GM18909 (cell line): ENCODE results near the gene AICDA.
A peak's percentile ranks its signal among the peaks of the same experiment; 100 is the strongest.
"Not testable (repeated sequence)": the region's sequence is repeated elsewhere in the genome, so short reads cannot be mapped to it uniquely, and the experiment has no call there.

Experiments
- ATAC-seq: cut with Tn5 transposase; IDR thresholded peaks from one replicate; pipeline ENCODE4 v1.9.1; 2021; ENCODE audit warnings: mild to moderate bottlenecking; ENCODE audit not compliant: unreplicated experiment, poor library complexity

AICDA gene

GRCh38 chr12:8612629-8613028 is at the start of gene AICDA:
TSS of gene AICDA (minus strand) at chr12:8612859. CDS start at chr12:8612767, 92 bp downstream.
- ATAC-seq, result peak; percentile 42

GRCh38 chr12:8661751-8662150 is 49.1 kb upstream of the AICDA start:
- ATAC-seq, result no peak

GRCh38 chr12:8661016-8661415 is 48.4 kb upstream of the AICDA start:
- no peak for ATAC-seq

- ATAC-seq, result no peak
Measured at GRCh38 chr12:8658346-8658745, 45.7 kb upstream of the AICDA start.

- ATAC-seq, result no peak
Measured at GRCh38 chr12:8655421-8655820, 42.8 kb upstream of the AICDA start.

- peak; percentile 68 for ATAC-seq
Measured at GRCh38 chr12:8648576-8649205, 36.0 kb upstream of the AICDA start.

- ATAC-seq, result no peak
Measured at GRCh38 chr12:8647968-8648367, 35.3 kb upstream of the AICDA start.

GRCh38 chr12:8644345-8645248 is 31.9 kb upstream of the AICDA start:
- peak; percentile 74 for ATAC-seq

- no peak for ATAC-seq
Measured at GRCh38 chr12:8642775-8643174, 30.1 kb upstream of the AICDA start.

GRCh38 chr12:8639936-8640335 is 27.3 kb upstream of the AICDA start:
- no peak for ATAC-seq

GRCh38 chr12:8638951-8639350 is 26.3 kb upstream of the AICDA start:
- ATAC-seq, result no peak

- ATAC-seq, result no peak
Measured at GRCh38 chr12:8637666-8638065, 25.0 kb upstream of the AICDA start.

GRCh38 chr12:8637244-8637643 is 24.6 kb upstream of the AICDA start:
- ATAC-seq, result no peak

GRCh38 chr12:8636581-8636980 is 23.9 kb upstream of the AICDA start:
- no peak for ATAC-seq

- not testable (repeated sequence) for ATAC-seq
Measured at GRCh38 chr12:8636007-8636346, 23.3 kb upstream of the AICDA start.

- ATAC-seq, result not testable (repeated sequence)
Measured at GRCh38 chr12:8635342-8636006, 22.8 kb upstream of the AICDA start.

- ATAC-seq, result no peak
Measured at GRCh38 chr12:8630131-8630530, 17.5 kb upstream of the AICDA start.

- ATAC-seq, result peak; percentile 96
Measured at GRCh38 chr12:8629486-8630033, 16.9 kb upstream of the AICDA start.

GRCh38 chr12:8628731-8629130 is 16.1 kb upstream of the AICDA start:
- no peak for ATAC-seq

- ATAC-seq, result not testable (repeated sequence)
Measured at GRCh38 chr12:8624750-8625149, 12.1 kb upstream of the AICDA start.

- ATAC-seq, result no peak
Measured at GRCh38 chr12:8622646-8623045, 10.0 kb upstream of the AICDA start.
